Activated T-cell treated with anti-CD3 and anti-CD28 coated beads for 1 hour (primary cell): ENCODE measurements around the gene CD96.
"Not testable (repeated sequence)": the region's sequence is repeated elsewhere in the genome, so short reads cannot be mapped to it uniquely, and the experiment has no call there.

ENCODE experiments used
- DNase-seq: peaks from one replicate; pipeline ENCODE4 v3.0.0-alpha.2; 2020; ENCODE audit warnings: low read depth

Gene CD96

DNA sequence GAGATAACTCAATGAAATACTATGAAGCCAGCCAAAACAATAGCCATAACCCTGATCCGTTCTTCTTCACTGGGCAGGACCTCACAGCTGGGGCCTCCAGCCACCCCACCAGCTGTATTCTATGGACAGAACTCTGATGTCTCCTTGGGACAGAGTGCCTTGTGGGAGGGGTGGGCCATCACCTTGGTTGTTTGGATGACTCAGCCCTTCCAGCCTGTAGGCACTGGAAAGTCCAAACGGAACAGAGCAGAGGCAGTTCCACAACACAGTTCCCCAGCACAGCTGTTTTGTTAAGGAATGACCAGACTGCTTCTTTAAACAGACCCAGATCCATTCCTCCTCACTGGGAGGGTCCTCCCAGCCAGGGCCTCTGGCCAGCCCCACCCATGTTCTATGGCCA lies 85.1 kb downstream of the CD96 start:
- DNase-seq, result no peak

GRCh38 chr3:111629018-111629417 lies 87.0 kb downstream of the CD96 start:
- not testable (repeated sequence) for DNase-seq

DNA sequence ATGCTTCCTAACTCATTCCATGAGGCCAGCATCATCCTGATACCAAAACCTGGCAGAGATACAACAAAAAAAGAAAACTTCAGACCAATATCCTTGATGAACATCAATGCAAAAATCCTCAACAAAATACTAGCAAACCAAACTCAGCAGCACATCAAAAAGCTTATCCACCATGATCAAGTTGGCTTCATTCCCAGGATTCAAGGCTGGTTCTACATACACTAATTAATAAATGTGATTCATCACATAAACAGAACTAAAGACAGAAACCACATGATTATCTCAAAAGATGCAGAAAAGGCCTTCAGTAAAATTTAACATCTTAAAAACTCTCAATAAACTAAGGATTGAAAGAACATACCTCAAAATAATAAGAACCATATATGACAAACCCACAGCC lies 88.6 kb downstream of the CD96 start:
- not testable (repeated sequence) for DNase-seq

GRCh38 chr3:111635403-111635802 lies 93.4 kb downstream of the CD96 start:
- DNase-seq, result no peak

GRCh38 chr3:111636366-111636885 lies 94.4 kb downstream of the CD96 start:
- DNase-seq, result no peak

DNA sequence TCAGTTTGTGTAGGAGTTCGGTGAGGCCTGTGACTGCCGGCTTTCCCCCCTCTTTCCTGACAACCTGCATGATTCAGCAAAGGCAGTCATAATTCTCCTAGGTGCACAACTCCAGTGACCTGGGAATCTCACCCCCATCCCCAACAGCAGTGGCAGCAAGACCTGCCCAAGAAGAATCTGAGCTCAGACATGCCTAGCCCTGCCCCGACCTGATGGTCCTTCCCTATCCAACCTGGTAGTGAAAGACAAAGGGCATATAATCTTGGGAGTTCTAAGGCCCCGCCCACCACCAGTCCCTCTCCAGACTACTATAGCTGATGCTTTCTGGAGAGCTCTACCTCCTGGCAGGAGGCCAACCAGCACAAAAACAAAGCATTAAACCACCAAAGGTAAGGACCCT lies 97.3 kb downstream of the CD96 start:
- DNase-seq, result no peak

- no peak for DNase-seq
Measured at GRCh38 chr3:111648991-111649579, 107.1 kb downstream of the CD96 start.

DNA sequence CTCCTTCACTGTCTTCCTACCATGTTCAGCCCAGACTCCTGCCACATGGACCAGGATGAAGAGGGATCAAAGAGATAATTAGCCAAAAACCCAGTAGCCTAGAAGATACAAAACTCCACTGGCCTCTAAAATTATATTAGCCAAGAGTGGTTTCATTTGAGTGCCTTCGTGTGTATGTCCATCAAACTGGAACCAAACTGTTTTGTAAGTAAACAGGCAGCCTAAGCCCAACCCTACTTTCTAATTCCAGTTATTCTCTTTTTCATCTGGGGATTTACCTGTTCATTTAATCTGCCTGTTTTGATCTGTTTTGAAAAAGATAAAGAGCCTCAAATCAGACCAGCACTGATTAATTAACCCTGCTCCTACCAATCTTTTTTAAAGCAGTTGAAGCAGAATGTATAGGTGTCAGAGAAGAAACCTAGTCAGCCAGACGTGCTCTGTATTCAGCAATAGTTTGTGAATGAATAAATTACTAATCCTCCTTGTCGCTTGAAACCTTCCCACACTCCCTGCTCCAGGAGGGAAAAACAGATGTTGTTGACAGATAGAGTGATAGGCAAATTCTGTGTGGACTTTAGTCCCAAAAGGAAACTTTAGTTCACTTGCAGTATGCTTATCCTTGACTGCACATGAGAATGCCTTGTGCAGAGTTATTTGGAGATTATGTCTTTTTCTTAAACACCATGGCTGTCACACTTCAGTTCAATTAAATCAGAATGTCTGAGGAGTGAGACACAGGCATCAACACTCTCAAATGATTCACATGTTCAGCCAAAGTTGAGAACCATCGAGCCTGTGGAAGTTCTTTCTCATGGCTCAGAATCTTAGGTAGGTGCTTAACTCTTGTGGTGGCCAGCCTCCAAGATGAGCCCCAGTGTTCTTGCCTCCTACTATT lies 108.6 kb downstream of the CD96 start:
- DNase-seq, result no peak

GRCh38 chr3:111652492-111653180 lies 110.6 kb downstream of the CD96 start:
- no peak for DNase-seq

DNA sequence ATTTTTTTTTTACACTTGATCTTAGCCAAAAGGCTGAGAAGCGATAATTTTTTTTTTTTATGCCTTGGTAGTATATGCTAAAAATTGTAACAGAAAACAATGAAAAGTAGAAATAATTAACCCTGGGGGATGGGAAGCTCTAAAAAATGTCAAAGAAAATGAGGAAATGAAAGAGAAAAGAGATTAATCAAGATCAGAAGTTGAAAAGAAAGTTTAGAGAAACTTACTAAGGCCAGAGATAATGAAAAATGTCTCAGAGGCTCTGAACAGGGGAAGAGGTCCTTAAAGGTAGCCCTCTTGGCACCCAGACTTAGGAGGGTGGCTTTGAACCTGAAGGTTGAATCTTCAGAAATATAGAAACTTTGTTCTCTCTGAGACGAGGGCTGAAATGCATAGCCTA lies 111.8 kb downstream of the CD96 start:
- DNase-seq, result no peak

DNA sequence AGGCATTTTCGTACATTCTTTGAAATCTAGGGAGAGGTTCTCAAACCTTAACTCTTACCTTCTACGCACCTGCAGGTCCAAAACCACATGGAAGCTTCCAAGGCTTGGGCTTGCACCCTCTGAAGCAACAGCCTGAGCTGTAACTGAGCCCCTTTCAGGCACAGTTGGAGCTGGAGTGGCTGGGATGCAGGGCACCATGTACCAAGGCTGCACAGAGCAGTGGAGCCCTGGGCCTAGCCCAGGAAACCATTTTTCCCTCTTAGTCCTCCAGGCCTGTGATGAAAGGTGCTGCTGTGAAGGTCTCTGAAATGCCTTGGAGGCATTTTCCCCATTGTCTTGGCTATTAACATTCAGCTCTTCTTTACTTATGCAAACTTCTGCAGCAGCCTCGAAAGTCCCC lies 120.0 kb downstream of the CD96 start:
- no peak for DNase-seq

GRCh38 chr3:111662907-111663306 lies 120.9 kb downstream of the CD96 start:
- no peak for DNase-seq

DNA sequence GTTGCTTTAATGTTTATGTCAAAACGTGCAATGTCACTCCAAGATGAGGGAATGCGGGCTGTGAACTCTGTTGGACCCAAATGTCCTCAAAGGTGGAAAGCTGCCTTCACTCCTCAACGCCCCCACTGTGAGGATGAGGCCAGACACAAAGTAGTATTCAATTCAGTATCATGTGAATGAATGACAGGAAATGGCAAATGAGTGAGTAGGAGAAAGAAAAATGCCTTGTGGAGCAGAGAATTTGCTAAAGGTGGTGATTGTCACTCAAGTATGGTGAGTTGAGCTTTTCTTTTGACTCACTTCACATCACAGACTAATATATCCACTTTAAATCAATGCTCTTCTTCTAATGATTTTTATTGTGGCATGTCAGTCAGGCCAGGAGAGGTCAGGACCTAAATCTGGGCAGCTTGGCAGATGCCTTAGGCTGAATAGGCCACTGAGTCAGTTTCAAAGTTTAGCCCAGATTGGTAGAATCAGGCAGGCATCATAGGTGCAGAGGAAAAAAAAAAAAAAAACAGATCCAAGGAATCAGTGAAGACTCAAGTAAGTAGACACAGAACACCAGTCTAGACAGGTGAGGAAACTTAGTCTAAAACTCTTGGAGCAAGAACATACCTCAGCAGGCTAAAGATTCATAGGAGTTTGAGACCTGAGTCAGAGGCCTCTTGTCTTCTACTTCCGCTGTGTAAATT lies 124.2 kb downstream of the CD96 start:
- DNase-seq, result no peak

- no peak for DNase-seq
Measured at GRCh38 chr3:111667170-111667569, 125.2 kb downstream of the CD96 start.

DNA sequence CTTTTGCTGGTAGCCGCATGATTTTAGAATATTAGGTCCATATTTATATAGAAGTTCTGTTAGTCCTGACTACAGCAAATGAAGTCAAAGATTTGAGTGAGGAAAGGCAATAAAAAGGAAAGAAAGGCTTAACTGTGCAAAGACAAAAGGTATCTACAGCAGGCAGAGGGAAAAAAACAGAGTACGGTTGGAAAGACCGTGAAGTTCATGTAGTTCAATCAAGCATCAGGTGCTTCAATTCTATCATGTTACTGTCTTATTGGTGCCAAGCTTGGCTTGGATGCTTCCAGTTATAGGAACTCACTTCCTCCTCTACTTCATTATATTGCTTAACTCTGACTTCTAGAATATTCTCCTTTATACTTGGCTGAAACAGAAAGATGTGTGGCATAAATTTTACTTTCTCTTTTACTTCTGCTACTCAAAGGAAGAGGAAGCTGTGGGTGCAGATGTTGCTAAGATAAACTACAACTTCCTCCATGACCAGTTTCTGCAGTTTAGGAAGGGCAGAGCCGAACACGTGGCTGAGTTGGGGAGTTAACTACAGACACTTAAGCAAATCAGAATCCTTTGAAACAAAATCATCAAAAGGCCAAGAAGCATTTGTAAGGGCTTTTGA lies 125.7 kb downstream of the CD96 start:
- DNase-seq, result peak; percentile 38

- DNase-seq, result no peak
Measured at GRCh38 chr3:111668326-111668725, 126.3 kb downstream of the CD96 start.

DNA sequence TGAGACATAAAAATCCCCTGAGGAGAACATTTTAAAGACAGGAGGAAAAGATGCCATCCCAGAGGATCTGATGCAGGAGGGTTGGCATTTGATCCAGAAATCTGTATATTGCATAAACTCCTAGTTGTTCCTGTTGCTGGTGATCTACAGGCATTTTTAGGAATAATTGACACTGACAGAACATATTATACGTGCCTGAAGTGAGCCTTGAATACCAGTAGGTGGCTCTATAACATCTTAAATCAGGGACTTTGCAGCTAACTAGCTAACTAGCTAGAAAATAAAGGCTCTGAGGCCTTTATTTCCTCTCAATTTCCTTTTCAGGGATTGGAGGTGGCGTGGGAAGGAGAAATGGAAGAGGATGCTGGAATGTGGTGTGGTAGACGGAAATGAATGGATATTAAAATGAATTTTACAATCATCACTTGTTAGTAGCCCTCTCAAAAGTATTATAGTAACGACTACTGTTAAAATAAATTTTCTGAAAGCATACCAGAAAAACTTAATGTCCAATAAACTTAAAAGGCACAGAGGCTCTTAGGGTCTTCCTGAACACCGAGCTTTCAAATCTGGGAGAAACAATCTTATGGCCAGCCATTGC lies 127.0 kb downstream of the CD96 start:
- no peak for DNase-seq

GRCh38 chr3:111669926-111670630 lies 128.1 kb downstream of the CD96 start:
- no peak for DNase-seq

DNA sequence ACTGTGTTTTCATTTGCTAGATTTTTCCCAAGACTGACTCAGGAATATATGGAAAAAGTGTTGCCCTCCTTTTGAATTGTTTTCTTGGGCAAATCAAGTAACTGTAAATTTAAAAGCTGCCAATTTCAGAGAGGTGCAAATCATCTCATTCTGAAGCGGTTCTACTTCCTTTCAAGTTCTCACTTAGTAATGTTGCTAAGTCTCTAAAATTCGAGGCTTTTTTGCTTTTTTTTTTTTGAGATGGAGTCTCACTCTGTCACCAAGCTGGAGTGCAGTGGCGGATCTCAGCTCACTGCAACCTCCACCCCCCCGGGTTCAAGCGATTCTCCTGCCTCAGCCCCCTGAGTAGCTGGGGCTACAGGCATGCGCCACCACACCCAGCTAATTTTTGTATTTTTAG lies 130.5 kb downstream of the CD96 start:
- not testable (repeated sequence) for DNase-seq

DNA sequence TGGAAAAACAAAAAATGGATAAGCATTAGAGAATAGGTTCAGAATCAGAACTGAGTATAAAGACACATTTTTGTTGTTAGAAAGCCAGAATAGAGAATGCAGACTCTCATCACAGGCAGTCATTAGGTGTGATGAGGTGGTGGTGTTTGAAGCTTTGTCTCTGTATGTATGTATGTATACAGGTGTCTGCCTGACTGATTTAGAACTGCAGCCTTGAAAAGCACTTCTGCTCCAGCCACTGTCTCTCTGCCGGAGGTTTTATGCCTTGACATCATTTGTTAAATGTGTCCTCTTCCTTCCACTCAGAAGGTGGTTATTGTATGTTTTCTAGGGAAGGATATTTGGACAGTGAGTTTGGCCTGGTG lies 133.8 kb downstream of the CD96 start:
- no peak for DNase-seq
